Dedifferentiated amniotic fluid mesenchymal stem cell (primary cell): ENCODE measurements around the gene PABPN1L.

ENCODE experiments used
- DNase-seq: peaks from one replicate; pipeline ENCODE4 v3.0.0-alpha.2; 2016; ENCODE audit errors: extremely low spot score

The PABPN1L gene

GRCh38 chr16:88866151-88866920 is at the start of gene PABPN1L:
Gene PABPN1L, minus strand, starts transcription at chr16:88866660. Its CDS starts 54 bp downstream, at chr16:88866606.
- no peak for DNase-seq

- no peak for DNase-seq
Measured at GRCh38 chr16:88915639-88916327, 49.3 kb upstream of the PABPN1L start.

- peak; percentile 63 for DNase-seq
Measured at GRCh38 chr16:88914750-88915368, 48.4 kb upstream of the PABPN1L start.

GRCh38 chr16:88913870-88914269 is 47.4 kb upstream of the PABPN1L start:
- no peak for DNase-seq

GRCh38 chr16:88913001-88913612 is 46.6 kb upstream of the PABPN1L start:
- DNase-seq: no peak

- DNase-seq: no peak
Measured at GRCh38 chr16:88912556-88912955, 46.1 kb upstream of the PABPN1L start.

GRCh38 chr16:88911946-88912310 is 45.5 kb upstream of the PABPN1L start:
- no peak for DNase-seq

GRCh38 chr16:88911136-88911945 is 44.9 kb upstream of the PABPN1L start:
- no peak for DNase-seq

GRCh38 chr16:88910284-88911135 is 44.0 kb upstream of the PABPN1L start:
- DNase-seq: no peak

GRCh38 chr16:88909431-88910210 is 43.2 kb upstream of the PABPN1L start:
- no peak for DNase-seq

- DNase-seq: no peak
Measured at GRCh38 chr16:88908307-88908706, 41.8 kb upstream of the PABPN1L start.

- no peak for DNase-seq
Measured at GRCh38 chr16:88907768-88908167, 41.3 kb upstream of the PABPN1L start.

- no peak for DNase-seq
Measured at GRCh38 chr16:88906535-88907105, 40.2 kb upstream of the PABPN1L start.

- DNase-seq: no peak
Measured at GRCh38 chr16:88906020-88906419, 39.6 kb upstream of the PABPN1L start.

GRCh38 chr16:88905563-88905962 is 39.1 kb upstream of the PABPN1L start:
- DNase-seq: no peak

- DNase-seq: no peak
Measured at GRCh38 chr16:88904676-88905365, 38.4 kb upstream of the PABPN1L start.

- no peak for DNase-seq
Measured at GRCh38 chr16:88903267-88903666, 36.8 kb upstream of the PABPN1L start.

- DNase-seq: no peak
Measured at GRCh38 chr16:88902744-88903143, 36.3 kb upstream of the PABPN1L start.
